ENCODE data around the gene HLA-DRB1. TPM values are rescaled to one million over a fixed set of nuclear protein-coding genes. Genes with fewer than 3 reads are reported as not detected.

The HLA-DRB1 gene
- total RNA-seq, 1 experiment from 2014 or later: 1.4 TPM

- TF ChIP-seq ZNF416 (CRISPR knock-in tag; IDR thresholded peaks at IDR 0.05) (no peak), PRRX2 (CRISPR knock-in tag; IDR thresholded peaks at IDR 0.05) (no peak), ZNF317 (CRISPR knock-in tag; IDR thresholded peaks at IDR 0.05; ENCODE audit: borderline replicate concordance, low read depth) (no peak), NFYB (CRISPR knock-in tag; conservative IDR thresholded peaks at IDR 0.05; ENCODE audit: low read depth) (no peak), NFE2L1 (CRISPR knock-in tag; IDR thresholded peaks at IDR 0.05) (no peak), MLX (CRISPR knock-in tag; IDR thresholded peaks at IDR 0.05) (no peak), KAT7 (CRISPR knock-in tag; IDR thresholded peaks at IDR 0.05; ENCODE audit: borderline replicate concordance) (no peak), TCF7 (CRISPR knock-in tag; IDR thresholded peaks at IDR 0.05; ENCODE audit: low read depth) (no peak)
- TF ChIP-seq, protein P1, sequence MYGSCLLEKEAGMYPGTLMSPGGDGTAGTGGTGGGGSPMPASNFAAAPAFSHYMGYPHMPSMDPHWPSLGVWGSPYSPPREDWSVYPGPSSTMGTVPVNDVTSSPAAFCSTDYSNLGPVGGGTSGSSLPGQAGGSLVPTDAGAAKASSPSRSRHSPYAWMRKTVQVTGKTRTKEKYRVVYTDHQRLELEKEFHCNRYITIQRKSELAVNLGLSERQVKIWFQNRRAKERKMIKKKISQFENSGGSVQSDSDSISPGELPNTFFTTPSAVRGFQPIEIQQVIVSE (CRISPR knock-in tag; IDR thresholded peaks at IDR 0.05; ENCODE audit: borderline replicate concordance): no peak
- TF ChIP-seq, protein P2, sequence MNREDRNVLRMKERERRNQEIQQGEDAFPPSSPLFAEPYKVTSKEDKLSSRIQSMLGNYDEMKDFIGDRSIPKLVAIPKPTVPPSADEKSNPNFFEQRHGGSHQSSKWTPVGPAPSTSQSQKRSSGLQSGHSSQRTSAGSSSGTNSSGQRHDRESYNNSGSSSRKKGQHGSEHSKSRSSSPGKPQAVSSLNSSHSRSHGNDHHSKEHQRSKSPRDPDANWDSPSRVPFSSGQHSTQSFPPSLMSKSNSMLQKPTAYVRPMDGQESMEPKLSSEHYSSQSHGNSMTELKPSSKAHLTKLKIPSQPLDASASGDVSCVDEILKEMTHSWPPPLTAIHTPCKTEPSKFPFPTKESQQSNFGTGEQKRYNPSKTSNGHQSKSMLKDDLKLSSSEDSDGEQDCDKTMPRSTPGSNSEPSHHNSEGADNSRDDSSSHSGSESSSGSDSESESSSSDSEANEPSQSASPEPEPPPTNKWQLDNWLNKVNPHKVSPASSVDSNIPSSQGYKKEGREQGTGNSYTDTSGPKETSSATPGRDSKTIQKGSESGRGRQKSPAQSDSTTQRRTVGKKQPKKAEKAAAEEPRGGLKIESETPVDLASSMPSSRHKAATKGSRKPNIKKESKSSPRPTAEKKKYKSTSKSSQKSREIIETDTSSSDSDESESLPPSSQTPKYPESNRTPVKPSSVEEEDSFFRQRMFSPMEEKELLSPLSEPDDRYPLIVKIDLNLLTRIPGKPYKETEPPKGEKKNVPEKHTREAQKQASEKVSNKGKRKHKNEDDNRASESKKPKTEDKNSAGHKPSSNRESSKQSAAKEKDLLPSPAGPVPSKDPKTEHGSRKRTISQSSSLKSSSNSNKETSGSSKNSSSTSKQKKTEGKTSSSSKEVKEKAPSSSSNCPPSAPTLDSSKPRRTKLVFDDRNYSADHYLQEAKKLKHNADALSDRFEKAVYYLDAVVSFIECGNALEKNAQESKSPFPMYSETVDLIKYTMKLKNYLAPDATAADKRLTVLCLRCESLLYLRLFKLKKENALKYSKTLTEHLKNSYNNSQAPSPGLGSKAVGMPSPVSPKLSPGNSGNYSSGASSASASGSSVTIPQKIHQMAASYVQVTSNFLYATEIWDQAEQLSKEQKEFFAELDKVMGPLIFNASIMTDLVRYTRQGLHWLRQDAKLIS (CRISPR knock-in tag; IDR thresholded peaks at IDR 0.05; ENCODE audit: borderline replicate concordance): no peak
Observed at GRCh38 chr6:32576250-32576649, 13.4 kb downstream of the HLA-DRB1 start (continued).

- H3K9me3 Mint-ChIP-seq: peaks cover 4% of the 10 kb centered on the region
- DNase-seq (ENCODE audit: low spot score) (no peak), ATAC-seq (no peak)
- H3K27me3 Mint-ChIP-seq (ENCODE audit: low read depth): no peaks in the 10 kb centered on the region; the same call in 1 of the 2 replicates
- POLR2A ChIA-PET: no interaction called here
- H3K36me3 Mint-ChIP-seq: no peaks in the 10 kb centered on the region
- no peaks in the 10 kb centered on the region for H3K4me1 Mint-ChIP-seq
- H3K4me3 Mint-ChIP-seq: no peak overlapping the region
- CTCF ChIA-PET: no interaction called here
- no peak for TF ChIP-seq NFATC4 (CRISPR knock-in tag; IDR thresholded peaks at IDR 0.05)
- no peak for TF ChIP-seq ZNF423 (CRISPR knock-in tag; IDR thresholded peaks at IDR 0.05)
- TF ChIP-seq GRHL2 (CRISPR knock-in tag; IDR thresholded peaks at IDR 0.05; ENCODE audit: insufficient replicate concordance, severe bottlenecking): no peak
- TF ChIP-seq ZNF317 (CRISPR knock-in tag; IDR thresholded peaks at IDR 0.05; ENCODE audit: borderline replicate concordance, low read depth): no peak
- TF ChIP-seq, protein P3, sequence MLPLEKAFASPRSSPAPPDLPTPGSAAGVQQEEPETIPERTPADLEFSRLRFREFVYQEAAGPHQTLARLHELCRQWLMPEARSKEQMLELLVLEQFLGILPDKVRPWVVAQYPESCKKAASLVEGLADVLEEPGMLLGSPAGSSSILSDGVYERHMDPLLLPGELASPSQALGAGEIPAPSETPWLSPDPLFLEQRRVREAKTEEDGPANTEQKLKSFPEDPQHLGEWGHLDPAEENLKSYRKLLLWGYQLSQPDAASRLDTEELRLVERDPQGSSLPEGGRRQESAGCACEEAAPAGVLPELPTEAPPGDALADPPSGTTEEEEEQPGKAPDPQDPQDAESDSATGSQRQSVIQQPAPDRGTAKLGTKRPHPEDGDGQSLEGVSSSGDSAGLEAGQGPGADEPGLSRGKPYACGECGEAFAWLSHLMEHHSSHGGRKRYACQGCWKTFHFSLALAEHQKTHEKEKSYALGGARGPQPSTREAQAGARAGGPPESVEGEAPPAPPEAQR (CRISPR knock-in tag; IDR thresholded peaks at IDR 0.05): no peak
- no peak overlapping the region for H3K27ac Mint-ChIP-seq
Observed at GRCh38 chr6:32570363-32570905, 19.2 kb downstream of the HLA-DRB1 start.

DNA sequence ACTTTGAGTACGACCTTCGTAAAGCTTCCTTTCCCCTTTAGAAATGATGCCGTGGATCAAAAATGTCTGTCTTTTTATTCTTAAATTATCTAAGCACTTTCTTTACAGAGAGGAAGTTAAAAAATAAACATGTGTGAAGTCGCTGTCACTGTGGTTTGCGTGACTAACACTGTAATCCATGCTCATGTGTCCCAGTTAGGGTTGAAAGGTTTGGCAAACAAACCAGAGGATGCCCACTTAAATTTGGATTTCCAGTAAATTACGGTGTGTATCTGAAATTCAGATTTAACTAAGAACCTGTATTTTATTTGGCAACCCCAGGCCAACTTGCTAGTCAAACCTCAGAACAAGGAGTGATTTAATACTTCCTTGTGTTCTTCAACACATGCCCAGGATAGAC is 21.1 kb downstream of the HLA-DRB1 start:
- ATAC-seq (no peak), DNase-seq (ENCODE audit: low spot score) (no peak)
- H3K4me3 Mint-ChIP-seq: no peak overlapping the region
- H3K27ac Mint-ChIP-seq: no peak overlapping the region
- peaks cover 4% of the 10 kb centered on the region for H3K9me3 Mint-ChIP-seq
- ChIA-PET POLR2A (no interaction called here), CTCF (no interaction called here)
- no peaks in the 10 kb centered on the region; the same call in 1 of the 2 replicates for H3K27me3 Mint-ChIP-seq (ENCODE audit: low read depth)
- no peaks in the 10 kb centered on the region for H3K36me3 Mint-ChIP-seq
- H3K4me1 Mint-ChIP-seq: no peaks in the 10 kb centered on the region
- TF ChIP-seq NR2C2 (CRISPR knock-in tag; IDR thresholded peaks at IDR 0.05) (no peak), MXD4 (CRISPR knock-in tag; IDR thresholded peaks at IDR 0.05; ENCODE audit: borderline replicate concordance) (no peak), AR (CRISPR knock-in tag; IDR thresholded peaks at IDR 0.05) (no peak), NFYB (CRISPR knock-in tag; conservative IDR thresholded peaks at IDR 0.05; ENCODE audit: low read depth) (no peak), MYBL2 (CRISPR knock-in tag; IDR thresholded peaks at IDR 0.05) (no peak), KAT7 (CRISPR knock-in tag; IDR thresholded peaks at IDR 0.05; ENCODE audit: borderline replicate concordance) (no peak), NR1H2 (CRISPR knock-in tag; IDR thresholded peaks at IDR 0.05) (no peak), PRRX2 (CRISPR knock-in tag; IDR thresholded peaks at IDR 0.05) (no peak), ZNF121 (CRISPR knock-in tag; IDR thresholded peaks at IDR 0.05) (no peak), ESRRA (CRISPR knock-in tag; IDR thresholded peaks at IDR 0.05; ENCODE audit: borderline replicate concordance) (no peak), NFATC4 (CRISPR knock-in tag; IDR thresholded peaks at IDR 0.05) (no peak)
- TF ChIP-seq, protein P4, sequence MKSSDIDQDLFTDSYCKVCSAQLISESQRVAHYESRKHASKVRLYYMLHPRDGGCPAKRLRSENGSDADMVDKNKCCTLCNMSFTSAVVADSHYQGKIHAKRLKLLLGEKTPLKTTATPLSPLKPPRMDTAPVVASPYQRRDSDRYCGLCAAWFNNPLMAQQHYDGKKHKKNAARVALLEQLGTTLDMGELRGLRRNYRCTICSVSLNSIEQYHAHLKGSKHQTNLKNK (CRISPR knock-in tag; IDR thresholded peaks at IDR 0.05): no peak
- TF ChIP-seq, protein P5, sequence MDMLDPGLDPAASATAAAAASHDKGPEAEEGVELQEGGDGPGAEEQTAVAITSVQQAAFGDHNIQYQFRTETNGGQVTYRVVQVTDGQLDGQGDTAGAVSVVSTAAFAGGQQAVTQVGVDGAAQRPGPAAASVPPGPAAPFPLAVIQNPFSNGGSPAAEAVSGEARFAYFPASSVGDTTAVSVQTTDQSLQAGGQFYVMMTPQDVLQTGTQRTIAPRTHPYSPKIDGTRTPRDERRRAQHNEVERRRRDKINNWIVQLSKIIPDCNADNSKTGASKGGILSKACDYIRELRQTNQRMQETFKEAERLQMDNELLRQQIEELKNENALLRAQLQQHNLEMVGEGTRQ (CRISPR knock-in tag; IDR thresholded peaks at IDR 0.05): no peak
